M059J (cell line): ENCODE results near the gene SHB. TPM values are rescaled to one million over a fixed set of nuclear protein-coding genes. Genes with fewer than 3 reads are reported as not detected.

Source experiments
- DNase-seq: peaks from one replicate; pipeline ENCODE4 v3.0.0-alpha.2; 2012; ENCODE audit warnings: low read depth
- total RNA-seq: library from RNA; depleted of rRNA; stranded (reverse); fragments of >200 nt; shearing (Covaris generic); gene quantifications from 2 replicates; pipeline ENCODE4 v1.2.3, GENCODE V29; 2014

The SHB gene
- total RNA-seq, 1 experiment from 2014 or later = 25.6 TPM

DNA sequence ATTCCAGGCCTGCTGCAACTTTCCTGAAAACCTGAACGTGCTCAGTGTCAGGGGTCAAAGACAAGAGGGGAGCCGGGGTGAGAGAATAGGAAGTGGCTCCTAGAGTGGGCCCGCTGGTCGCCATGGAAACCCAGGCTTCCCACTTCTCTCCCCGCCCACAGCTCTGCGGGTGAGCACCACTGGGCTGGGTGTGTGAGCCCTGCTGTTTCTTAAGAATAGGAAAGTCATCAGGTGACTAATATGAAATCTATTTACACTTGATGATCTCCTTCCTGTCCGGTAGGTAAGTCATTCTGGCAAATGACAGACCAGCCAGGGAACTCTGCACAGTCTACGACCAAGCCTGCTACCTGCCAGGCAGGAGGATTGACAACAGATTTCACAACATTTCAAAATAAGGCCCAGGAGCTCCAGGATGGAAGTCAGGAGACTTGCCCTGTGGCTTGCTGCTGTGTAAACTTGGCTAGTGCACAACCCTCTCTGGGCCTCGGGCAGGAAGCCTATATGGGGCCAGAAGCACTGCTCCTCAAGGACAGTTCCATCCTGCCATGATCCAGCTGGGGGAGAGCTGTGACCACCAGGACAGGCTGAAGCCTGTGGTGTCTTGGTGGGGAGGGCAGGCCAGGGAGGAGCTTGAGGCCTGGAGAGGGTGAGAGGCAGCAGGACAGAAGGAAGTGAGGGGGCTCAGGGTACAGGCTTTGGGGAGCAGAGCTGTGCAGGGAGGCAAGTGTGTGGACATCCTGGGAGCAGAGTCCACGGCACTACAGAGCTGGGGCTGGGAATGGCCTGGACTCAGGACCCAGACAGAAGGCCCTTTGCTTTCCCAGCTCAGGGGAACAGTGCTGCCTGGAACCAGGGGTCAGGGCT lies 60.6 kb downstream of the SHB start:
- DNase-seq = peak; percentile 98

DNA sequence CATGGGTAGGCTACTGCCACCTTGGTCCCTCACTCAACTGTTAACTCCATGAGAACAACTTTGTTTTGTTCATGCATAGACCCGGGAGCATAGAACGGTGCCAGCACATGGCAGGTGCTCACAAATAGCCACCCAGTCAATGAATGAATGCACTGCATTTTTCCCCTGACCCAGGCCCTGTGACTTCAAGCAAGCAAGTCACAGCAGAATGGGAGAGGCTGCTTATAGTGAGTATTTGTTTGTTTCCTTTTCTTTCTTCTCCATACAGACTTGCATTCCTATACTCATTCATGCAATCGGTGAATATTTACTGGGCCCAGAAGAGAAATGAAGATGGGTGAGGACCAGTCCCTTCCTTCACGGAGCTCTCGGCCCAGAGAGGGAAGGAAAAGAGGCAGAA lies 62.0 kb downstream of the SHB start:
- DNase-seq = no peak

DNA sequence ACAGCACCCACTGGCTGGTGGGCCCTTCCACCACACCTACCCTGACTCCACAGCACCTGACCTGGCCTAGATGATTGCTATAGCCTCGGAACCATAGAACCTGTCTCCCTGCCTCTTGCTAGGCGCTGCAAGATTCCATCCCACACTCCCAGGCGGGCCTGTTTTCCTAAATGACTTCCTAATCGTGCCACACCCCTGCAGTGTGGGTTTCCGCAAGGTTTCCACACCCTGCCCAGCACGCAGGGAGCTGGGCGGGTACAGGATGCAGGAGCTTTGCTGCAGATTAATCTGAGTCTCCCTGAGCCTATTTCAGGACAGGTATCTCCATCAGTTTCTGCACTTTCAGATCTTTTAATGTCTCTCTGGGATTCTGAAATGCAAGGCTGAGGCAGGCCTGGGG lies 62.9 kb downstream of the SHB start:
- no peak for DNase-seq

DNA sequence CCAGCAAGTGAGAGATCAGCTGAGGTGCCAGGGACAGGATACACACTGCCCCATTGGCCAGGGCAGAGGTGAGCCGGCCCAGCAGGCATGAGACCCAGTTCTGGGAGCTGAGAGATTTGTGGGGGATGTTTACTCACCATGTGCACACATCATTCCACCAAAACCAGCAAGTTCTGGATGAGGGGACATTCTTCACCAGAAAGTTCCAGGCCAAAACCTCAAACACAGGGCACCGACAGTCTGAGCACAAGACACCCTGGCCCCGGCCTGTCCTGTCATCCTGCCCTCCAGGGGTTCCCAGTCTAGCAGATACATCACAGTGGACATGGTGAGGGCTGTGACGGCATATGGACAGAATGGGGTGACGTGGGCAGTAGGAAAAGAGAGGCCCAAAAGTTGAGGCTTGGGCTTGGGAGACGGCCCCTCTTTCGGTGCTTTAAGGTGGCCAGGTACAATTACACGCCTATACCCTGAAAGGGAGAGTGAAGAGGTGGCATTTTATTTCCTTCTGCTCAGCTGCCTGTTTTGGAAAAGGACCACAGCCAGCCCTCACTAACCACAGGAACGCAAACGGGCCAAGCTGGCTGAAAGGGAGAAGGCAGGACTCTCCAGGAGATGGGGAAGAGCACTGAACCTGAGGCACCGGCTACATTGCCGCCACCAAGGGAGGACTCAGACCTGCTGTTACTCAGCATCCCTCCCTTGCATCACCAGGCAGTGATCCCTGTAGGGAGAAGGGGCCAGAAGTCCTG lies 64.0 kb downstream of the SHB start:
- DNase-seq = no peak

DNA sequence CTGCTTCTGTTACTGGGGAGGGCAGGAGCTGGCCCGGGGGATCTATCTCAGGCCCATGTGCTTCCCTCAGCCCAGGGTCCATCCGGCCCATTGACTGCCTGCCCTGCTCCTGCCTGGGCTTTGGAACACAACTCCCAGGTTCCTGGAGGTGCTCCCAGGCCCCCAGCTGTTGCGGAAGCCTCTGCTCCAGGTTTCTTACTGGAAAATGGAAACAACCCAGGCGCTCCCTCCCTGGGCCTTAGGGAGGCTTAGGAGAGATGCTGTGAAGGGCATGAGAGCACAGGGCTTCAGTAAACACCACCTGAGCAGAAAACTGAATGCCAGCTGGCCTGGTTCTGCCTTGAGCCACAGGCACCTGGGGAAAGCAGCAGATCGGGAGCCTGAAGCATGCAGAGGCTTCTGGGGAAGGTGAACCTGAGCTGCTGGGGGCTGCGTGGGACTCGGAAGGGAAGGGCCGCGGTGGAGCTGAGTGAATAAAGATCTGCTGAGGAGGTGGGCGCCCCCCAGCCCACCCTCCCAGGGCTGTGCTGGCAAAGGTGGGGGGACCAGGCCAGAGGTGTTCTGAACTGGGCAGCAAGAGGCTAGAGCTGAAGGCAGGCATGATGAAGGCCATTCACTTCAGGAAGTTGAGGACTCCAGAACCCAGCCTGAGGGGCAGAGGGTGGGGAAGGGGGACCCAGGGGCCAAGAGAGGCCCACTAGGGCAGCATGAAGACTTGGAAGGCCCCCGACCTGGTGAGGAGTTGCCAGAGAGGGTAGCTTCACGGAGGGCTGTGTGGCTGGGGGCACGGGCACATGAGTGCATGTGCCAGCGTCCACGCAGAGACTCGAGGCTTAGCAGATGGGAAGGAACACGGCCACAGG lies 64.8 kb downstream of the SHB start:
- DNase-seq = no peak

DNA sequence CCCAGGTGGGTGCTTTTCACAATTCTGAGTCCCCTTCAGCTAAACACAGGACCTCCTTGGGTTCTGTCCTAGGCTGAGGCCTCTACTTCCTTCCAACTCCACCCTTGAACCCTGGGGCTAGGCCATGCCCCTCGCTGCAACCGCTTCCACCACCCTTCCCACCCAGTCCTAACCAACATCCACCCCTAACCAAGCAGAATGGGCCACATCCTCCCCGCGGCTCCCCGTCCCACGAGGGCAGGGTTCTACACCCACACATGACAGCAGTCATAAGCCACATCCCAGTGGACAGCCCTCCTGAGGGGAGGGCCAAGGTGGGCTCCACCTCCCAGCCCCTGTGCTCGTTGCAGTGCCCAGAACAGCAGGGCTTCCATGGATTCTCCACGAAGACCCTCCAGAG lies 65.8 kb downstream of the SHB start:
- DNase-seq = no peak

DNA sequence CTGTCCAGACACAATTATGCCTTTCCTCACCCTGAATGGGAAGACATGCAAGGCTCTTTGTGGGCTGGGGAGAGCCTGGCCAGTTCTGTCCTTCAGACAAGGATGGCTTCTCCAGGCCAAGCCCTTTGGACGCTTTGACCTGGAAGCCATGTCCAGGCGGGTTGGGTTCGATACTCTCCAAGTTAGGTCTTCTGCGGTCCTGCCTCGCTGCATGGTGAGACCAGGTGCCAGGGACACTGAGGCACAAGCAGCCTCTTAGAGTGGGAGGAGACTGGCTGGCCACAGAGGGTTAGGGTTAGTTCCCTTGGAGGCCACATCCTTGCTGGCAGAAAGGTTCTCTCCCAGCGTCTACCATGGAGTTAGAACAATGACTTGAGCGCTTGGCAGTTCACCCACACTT lies 67.6 kb downstream of the SHB start:
- DNase-seq = no peak

DNA sequence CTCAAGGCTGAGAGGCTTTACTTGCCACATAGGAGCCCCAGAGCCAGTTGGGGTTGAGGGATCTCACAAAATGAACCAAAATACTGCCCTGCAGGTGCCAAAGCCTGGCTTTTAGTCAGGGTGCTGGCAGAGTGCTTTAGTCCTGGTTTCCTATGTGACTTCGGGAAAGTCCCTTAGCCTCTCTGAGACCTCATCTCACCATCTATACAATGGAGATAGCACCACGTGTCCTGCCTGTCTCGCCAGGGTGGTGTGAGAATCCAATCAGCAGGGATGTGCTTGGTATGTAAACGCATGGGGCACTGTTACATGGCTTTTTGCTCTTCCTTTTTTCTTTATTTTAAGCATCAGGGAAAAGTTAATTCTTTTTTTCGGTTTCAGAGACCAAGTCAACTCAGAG lies 68.3 kb downstream of the SHB start:
- no peak for DNase-seq

DNA sequence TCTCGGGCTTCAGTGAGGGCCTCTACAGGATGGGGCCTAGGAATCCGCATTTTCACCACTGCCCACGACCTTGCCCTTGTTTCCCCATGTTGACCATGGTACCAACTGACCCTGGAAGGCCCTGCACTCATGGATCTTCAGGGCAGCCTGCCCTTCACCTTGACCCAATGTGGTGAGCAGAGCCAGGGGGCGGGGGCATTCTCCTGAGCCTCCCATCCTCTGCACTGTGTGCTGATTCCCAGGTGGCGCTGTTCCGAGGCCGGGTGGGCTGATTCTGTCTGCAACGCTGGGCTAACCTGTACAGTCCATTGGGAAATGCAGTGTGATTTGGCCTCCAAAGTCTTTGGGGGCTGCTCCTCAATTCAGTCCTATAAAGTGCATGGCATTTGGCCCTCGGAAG lies 68.7 kb downstream of the SHB start:
- DNase-seq = no peak

DNA sequence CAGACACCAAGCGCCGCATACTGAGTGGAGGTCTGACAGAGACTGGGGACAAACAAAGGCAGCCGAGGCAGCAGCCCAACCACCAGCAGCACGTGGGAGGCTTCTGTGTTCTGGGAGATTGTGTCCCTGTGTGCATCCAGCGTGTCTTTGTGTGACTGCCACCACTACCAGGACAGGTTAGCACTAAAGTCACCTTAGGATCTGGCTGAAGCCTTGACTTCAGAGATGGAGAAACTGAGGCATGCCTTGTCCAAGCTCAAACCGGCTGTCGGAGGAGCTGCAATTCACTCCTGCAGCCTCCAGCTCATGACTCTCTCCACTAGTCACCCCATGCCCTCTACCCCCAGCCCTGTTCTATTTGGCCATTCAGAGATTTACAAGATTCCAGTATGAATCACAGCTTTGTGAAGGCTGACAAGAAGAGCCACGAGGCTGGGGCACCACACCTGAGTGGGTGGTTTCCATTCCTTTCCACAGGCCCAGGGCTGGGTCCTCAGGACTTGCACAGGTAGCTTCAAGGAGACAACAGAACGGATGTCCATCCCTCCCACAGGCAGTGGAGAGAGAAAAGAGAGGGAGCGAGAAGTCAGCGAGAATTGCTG lies 69.3 kb downstream of the SHB start:
- peak; percentile 80 for DNase-seq

DNA sequence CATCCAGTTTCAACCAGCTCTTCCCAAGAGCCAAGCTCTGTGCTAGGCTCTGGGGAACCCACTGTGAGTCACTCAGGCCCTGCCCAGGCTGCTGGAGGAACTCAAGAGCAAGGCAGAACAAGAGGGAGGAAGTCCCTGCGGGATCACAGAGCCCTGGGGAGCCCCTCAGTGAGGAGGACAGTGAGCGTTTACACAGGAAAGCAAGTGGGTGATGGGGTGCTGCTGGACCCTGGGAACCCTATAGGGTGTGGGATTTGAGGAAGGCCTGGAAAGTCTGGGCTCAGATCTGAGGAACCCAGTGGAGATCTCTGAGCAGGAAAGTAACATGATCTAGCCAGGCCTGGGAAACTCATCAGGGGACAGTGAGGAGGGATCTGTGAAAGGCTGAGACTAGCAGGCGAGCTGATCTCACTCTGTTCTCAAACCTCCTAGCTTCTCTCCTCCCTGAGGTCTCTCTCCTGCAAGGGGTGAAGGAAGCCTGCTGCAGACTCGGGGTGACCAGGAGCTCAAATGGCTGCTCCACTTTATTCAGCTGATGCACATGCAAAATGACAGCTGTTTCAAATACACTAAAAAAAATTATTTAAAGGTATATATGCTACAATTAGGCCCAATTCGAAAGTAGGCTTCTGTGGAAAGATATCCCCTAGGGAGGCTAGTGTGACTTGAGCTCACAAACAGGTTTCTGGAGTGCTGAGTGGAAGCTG lies 70.0 kb downstream of the SHB start:
- DNase-seq = peak; percentile 34

DNA sequence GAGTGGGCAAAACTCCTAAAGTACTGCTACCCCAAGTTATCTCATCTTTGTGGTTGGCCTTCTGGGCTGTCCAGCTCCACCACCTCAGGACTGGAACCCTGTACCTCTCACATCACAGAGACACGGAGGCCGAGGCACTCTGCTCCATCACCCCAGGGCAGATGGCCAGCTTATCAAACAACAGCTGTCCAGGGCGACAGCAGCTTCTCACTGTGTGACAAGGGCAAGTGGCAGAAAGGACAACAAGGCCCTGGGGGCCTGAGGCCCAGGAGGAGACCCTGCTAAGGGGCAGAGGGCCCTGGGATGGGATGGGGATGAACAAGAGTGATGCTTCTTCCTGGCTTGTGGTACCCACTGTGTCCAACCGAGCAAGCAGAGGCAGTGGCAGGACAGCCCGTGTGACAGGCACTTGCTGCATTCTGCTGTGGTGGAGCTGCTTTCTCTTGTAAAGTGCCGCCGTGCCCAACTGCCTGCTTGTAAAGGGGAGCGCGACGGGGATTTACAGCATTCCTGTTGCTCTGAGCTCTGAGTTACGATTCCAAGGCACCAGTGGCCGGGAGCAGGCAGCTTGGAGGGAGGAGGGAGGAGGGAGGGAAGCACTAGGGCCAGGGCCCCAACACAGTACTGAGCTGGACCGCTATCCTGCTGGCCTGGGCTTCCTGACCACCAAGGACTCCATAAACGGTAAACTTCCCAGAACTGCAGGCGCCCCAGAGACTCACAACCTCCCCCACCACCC lies 71.2 kb downstream of the SHB start:
- DNase-seq = peak; percentile 60

DNA sequence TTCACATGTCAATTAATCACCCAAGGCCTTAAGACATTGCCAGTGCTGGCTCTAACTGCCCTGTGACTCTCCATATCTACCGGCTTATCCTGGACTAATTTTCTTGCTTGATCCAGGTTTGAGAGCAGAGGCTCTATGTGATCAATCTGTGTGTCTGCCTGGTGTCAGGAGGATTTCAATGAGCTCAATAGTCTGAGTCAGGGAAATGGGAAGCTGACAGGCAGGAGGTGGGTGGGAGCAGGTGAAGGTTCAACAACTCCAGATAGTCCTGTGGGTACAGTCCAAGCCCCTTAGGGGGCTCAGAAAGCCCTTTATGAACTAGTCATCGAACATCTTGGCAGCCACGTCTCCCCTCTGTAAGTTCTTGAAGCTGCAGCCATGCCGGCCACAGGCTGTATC lies 72.2 kb downstream of the SHB start:
- DNase-seq = no peak

DNA sequence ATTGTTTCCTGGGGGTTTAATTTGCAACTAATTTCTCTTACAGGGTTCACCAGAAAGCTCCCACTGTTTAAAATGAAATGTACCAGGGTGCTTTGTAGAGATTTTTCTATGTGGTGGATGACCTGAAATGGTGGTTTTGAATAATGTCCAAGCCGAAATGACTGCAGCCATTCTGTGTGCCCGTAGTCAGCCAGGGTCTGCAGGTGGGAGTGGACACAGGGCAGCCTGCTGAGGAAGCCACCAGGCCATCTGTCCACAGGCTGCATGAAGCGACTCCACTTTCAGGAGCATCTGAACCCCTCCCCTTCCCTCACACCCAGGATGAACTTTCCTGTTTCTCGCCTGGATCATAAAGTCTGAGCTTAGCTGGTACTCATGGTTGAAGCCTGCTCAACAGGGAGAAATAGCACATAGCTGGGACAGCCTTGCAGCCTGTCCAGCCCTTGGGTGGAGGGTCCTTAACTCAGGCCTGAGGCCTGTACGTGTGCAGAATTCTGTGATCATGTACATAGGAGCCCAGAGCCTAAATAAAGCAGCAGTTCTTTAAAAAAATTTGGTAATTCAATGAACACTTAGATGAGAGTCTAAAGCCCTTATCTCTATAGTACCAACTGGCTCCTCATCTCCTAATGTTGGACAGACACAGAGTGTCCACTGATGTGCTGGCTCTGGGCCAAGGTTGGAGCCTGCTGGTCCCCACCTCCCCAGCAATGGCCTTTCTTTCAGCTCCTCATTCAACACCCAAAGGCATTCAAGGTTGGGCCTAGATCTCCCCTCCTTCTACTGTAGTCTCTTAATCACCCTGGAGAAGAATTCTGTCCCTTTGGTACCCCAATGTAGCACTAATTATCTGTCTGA lies 72.8 kb downstream of the SHB start:
- no peak for DNase-seq

DNA sequence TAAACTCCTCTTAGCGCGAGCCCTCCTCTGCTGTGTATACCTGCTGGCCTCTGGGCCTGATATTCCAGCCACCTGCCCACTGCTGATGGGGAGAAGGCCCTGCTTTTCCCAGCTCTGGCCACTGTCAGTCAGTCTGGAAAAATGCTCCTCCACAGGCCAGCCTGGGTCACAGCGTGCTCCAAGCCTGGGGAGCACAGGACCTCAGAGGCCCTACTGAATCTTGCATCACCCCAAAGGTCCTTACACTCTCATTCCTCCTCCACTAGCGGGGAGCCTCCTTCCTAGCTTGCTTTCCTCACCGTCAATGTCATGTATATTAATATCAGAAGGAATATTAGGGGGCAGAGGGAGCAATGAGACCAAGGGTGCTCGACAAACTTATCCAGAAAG lies 73.7 kb downstream of the SHB start:
- no peak for DNase-seq

DNA sequence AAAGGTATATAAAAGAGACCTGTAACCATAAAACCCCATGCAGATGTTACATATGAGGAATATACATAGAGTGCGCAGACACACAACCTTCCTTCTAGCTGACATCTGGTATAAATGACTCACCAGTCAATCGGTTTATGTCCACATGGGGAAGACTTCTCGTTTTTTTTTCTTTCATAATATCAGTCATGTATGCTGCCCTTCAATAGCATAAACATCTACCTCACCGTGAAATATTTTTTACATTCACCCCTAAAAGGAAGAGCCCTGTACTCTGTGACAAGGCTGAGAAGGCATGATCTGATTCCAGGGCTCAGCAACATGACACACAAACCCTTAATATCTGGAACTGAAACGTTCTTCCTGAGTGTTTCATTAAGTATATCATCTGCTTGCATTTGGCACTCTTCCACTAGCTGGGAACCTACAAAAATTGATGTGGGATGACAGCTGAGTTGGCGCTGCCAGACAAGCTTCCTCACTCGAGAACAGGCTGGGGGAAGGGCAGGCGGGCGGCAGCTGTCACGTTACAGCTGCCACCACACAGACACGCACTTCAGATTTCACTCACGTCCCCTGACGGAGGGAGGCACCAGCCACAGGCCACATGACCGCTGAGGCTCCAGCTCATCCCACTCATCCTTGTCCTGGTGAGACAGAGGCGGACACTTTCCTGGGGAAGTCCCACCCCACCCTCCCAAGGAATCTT lies 74.2 kb downstream of the SHB start:
- peak; percentile 66 for DNase-seq

DNA sequence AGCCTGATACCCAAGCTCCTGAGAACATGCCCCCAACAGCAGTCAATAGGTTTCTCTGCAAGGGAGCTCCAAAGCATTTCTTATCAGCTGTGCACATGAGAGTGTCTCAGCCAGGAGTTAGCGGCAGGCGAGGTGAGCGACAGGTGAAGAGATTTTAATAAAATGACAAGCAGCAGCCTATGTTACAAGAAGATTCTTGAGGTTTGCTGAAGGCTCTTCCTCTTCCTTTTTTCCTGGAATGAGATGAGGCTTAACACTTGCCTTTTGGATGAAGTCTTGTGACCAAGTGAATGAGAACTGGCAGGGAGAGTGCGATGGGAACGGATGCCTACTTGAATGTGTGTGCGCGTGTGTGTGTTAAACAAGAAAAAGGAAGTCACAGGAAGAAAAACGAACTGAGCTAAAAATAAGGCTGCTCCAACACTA lies 76.1 kb downstream of the SHB start:
- DNase-seq = no peak

DNA sequence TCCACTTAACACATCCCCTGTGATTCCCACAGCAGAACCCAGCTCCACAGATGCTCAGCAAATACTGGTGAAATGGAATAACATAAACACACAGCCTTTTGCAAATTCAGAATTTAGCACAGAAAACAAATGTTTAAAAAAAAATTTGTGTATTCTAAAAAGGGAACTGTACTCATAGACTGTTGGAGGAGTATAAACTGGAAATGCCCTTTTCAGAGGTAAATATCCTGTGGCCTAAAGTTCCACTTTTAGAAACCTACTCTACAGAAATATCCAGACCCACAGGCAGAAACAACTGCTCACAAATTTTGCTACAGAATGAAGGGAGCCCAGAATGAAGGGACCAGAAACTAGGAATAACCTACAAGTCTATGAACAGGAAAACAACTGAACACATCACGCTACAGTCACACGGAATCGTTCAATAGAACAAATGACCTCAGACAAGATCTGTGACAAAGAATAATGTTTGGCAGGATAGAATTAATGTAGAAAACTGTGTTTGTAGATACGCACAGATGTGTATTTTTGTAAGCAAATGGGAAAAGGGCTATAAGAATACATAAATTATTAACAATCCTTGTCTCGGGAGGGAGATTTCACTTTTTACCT lies 78.5 kb downstream of the SHB start:
- no peak for DNase-seq
